ENCODE data around the gene ABL1. TPM values are rescaled to one million over a fixed set of nuclear protein-coding genes. Genes with fewer than 3 reads are reported as not detected.

ABL1 gene
- total RNA-seq, 1 donor from 2014 or later, result 118 TPM

- no peak for TF ChIP-seq CTCF (IDR thresholded peaks at IDR 0.05; ENCODE audit: partially characterized antibody, unreplicated experiment)
- H3K36me3 Mint-ChIP-seq (ENCODE audit: unreplicated experiment), result no peaks in the 10 kb centered on the region
- H3K27ac Mint-ChIP-seq (ENCODE audit: unreplicated experiment), result no peak overlapping the region
- no peaks in the 10 kb centered on the region for H3K4me1 Mint-ChIP-seq (ENCODE audit: low read depth, unreplicated experiment)
- peaks cover 2% of the 10 kb centered on the region for H3K27me3 Mint-ChIP-seq (ENCODE audit: unreplicated experiment)
- no peak overlapping the region for H3K4me3 Mint-ChIP-seq (ENCODE audit: unreplicated experiment)
- H3K9me3 Mint-ChIP-seq (ENCODE audit: unreplicated experiment), result peaks cover 2% of the 10 kb centered on the region
- no peak for DNase-seq
These were observed 65.8 kb downstream of the ABL1 start for GRCh38 chr9:130900701-130901497.

GRCh38 chr9:130901498-130902203 lies 66.6 kb downstream of the ABL1 start:
- no peak for DNase-seq
- no peaks in the 10 kb centered on the region for H3K36me3 Mint-ChIP-seq (ENCODE audit: unreplicated experiment)
- H3K27me3 Mint-ChIP-seq (ENCODE audit: unreplicated experiment), result peaks cover 2% of the 10 kb centered on the region
- H3K4me1 Mint-ChIP-seq (ENCODE audit: low read depth, unreplicated experiment), result no peaks in the 10 kb centered on the region
- TF ChIP-seq CTCF (IDR thresholded peaks at IDR 0.05; ENCODE audit: partially characterized antibody, unreplicated experiment), result no peak
- no peak overlapping the region for H3K4me3 Mint-ChIP-seq (ENCODE audit: unreplicated experiment)
- no peak overlapping the region for H3K27ac Mint-ChIP-seq (ENCODE audit: unreplicated experiment)
- H3K9me3 Mint-ChIP-seq (ENCODE audit: unreplicated experiment), result peaks cover 2% of the 10 kb centered on the region

- Mint-ChIP-seq H3K4me1 (ENCODE audit: low read depth, unreplicated experiment) (no peaks in the 10 kb centered on the region), H3K9me3 (ENCODE audit: unreplicated experiment) (peaks cover 2% of the 10 kb centered on the region), H3K27ac (ENCODE audit: unreplicated experiment) (no peak overlapping the region), H3K4me3 (ENCODE audit: unreplicated experiment) (no peak overlapping the region), H3K36me3 (ENCODE audit: unreplicated experiment) (no peaks in the 10 kb centered on the region), H3K27me3 (ENCODE audit: unreplicated experiment) (peaks cover 2% of the 10 kb centered on the region)
- no peak for DNase-seq
- TF ChIP-seq CTCF (IDR thresholded peaks at IDR 0.05; ENCODE audit: partially characterized antibody, unreplicated experiment), result no peak
These were observed 67.4 kb downstream of the ABL1 start for GRCh38 chr9:130902204-130903185.

- Mint-ChIP-seq H3K4me3 (ENCODE audit: unreplicated experiment) (no peak overlapping the region), H3K36me3 (ENCODE audit: unreplicated experiment) (no peaks in the 10 kb centered on the region), H3K9me3 (ENCODE audit: unreplicated experiment) (peaks cover 4% of the 10 kb centered on the region), H3K27me3 (ENCODE audit: unreplicated experiment) (peaks cover 2% of the 10 kb centered on the region), H3K27ac (ENCODE audit: unreplicated experiment) (no peak overlapping the region), H3K4me1 (ENCODE audit: low read depth, unreplicated experiment) (no peaks in the 10 kb centered on the region)
- no peak for TF ChIP-seq CTCF (IDR thresholded peaks at IDR 0.05; ENCODE audit: partially characterized antibody, unreplicated experiment)
- DNase-seq, result no peak
These were observed 68.4 kb downstream of the ABL1 start for GRCh38 chr9:130903194-130904069.

Measured in glutamatergic neuron (in vitro differentiated cells).